ENCODE results near the gene NYNRIN.
A peak's percentile ranks its signal among the peaks of the same experiment; 100 is the strongest.

The NYNRIN gene

DNA sequence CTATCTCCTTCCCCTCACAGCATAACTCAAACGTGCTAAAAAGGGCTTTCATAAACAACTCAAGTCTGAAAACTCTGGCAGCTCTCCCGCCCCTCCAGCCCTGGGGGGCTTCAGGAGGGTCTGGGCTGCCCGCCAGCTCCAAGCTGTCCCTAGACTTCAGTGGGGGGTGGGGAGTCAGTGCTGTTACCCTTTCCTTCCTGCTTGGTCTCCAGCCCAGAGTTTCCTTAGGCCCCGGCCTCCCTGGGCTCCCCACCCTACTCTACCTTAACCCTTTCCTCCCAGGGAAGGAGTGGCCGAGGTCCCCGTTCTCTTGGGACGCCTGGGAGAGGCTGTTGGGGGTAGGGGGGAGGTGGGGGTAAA is 530 bp upstream of the NYNRIN start:
- peak overlapping the region in 1 of 2 experiments; percentile 51 for H3K4me3 ChIP-seq (ENCODE audit: low read depth in 1 of 2, low read length in 1 of 2)
- TF ChIP-seq, protein P1, sequence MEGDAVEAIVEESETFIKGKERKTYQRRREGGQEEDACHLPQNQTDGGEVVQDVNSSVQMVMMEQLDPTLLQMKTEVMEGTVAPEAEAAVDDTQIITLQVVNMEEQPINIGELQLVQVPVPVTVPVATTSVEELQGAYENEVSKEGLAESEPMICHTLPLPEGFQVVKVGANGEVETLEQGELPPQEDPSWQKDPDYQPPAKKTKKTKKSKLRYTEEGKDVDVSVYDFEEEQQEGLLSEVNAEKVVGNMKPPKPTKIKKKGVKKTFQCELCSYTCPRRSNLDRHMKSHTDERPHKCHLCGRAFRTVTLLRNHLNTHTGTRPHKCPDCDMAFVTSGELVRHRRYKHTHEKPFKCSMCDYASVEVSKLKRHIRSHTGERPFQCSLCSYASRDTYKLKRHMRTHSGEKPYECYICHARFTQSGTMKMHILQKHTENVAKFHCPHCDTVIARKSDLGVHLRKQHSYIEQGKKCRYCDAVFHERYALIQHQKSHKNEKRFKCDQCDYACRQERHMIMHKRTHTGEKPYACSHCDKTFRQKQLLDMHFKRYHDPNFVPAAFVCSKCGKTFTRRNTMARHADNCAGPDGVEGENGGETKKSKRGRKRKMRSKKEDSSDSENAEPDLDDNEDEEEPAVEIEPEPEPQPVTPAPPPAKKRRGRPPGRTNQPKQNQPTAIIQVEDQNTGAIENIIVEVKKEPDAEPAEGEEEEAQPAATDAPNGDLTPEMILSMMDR (IDR thresholded peaks at IDR 0.05) = no peak
- no peaks in the 10 kb centered on the region for H3K9me3 ChIP-seq
- peaks cover 6 to 13% of the 10 kb centered on the region in 2 experiments for H3K4me1 ChIP-seq (ENCODE audit: control insufficient read depth in 1 of 2, insufficient read depth in 1 of 2, low read depth in 1 of 2, low read length in 1 of 2)
- H3K27me3 ChIP-seq = peaks cover 21% of the 10 kb centered on the region
- no peak overlapping the region for H3K27ac ChIP-seq
- H3K36me3 ChIP-seq = no peaks in the 10 kb centered on the region

DNA sequence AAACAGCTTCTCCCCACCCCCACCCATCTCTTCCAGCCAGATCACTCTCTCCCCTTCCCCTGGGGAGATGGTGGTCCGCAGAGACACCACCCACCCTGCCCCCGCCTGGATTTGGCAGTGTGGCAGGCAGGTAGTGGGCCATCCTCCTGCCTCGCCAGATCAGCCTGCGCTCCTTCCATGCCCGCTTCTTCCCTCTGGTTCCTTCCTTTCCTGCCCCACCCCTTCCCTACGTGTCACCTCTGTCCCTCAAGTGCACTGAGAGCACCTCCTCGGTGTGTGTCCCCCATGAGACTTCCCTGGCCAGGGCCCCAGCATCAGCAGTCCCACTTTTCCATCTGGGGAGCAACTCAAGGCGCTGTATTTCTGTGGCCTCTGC is 632 bp downstream of the NYNRIN start:
- H3K4me3 ChIP-seq (ENCODE audit: low read depth in 1 of 2, low read length in 1 of 2) = peak overlapping the region; percentile 22 to 51

DNA sequence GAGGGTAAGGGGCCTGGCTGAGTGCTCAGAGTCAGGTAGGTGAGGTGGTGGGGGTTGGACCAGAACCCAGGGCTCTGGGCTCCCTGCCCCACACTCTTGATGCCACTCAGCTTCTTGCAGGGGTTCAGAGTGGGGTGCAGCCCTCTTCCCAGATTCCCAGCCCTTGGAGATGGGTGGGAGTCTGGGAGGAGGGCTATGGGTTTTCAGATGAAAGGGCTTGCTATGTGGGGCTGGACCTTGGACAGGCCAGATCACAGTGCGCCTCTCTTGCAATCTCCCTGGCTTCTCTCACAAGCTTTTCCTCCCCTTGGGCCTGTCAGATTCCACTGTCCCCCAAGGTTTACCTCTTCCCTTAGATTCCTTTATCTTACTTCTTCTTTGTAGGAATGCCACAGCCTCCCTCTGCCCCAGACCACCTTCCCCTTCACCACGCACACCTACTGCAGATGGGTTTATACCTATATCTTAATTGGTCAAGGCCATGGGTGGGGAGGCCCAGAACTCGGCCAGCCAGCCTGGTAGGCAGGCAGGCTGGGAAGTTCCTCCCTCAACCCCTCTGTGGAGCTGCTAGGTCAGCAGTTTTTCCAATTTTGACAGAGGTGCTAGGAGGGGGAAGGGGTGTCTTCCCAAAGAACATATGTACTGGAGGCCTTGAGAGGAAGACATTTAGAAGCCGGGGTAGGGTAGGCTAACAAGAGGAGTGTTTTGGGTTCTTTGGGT is 1.4 kb downstream of the NYNRIN start:
- no peak overlapping the region for H3K4me3 ChIP-seq (ENCODE audit: low read depth in 1 of 2, low read length in 1 of 2)
- peaks cover 6 to 13% of the 10 kb centered on the region in 2 experiments for H3K4me1 ChIP-seq (ENCODE audit: control insufficient read depth in 1 of 2, insufficient read depth in 1 of 2, low read depth in 1 of 2, low read length in 1 of 2)
- H3K36me3 ChIP-seq = no peaks in the 10 kb centered on the region
- no peak overlapping the region for H3K27ac ChIP-seq
- peaks cover 21% of the 10 kb centered on the region for H3K27me3 ChIP-seq
- no peaks in the 10 kb centered on the region for H3K9me3 ChIP-seq
- TF ChIP-seq, protein P1 (IDR thresholded peaks at IDR 0.05) = no peak

More for the DNA sequence above, 632 bp downstream of the NYNRIN start:
- Histone ChIP-seq H3K27me3 (peaks cover 21% of the 10 kb centered on the region), H3K27ac (no peak overlapping the region), H3K36me3 (no peaks in the 10 kb centered on the region), H3K4me1 (ENCODE audit: control insufficient read depth in 1 of 2, insufficient read depth in 1 of 2, low read depth in 1 of 2, low read length in 1 of 2) (peaks cover 6 to 13% of the 10 kb centered on the region in 2 experiments), H3K9me3 (no peaks in the 10 kb centered on the region)
- TF ChIP-seq, protein P1 (IDR thresholded peaks at IDR 0.05) = no peak

DNA sequence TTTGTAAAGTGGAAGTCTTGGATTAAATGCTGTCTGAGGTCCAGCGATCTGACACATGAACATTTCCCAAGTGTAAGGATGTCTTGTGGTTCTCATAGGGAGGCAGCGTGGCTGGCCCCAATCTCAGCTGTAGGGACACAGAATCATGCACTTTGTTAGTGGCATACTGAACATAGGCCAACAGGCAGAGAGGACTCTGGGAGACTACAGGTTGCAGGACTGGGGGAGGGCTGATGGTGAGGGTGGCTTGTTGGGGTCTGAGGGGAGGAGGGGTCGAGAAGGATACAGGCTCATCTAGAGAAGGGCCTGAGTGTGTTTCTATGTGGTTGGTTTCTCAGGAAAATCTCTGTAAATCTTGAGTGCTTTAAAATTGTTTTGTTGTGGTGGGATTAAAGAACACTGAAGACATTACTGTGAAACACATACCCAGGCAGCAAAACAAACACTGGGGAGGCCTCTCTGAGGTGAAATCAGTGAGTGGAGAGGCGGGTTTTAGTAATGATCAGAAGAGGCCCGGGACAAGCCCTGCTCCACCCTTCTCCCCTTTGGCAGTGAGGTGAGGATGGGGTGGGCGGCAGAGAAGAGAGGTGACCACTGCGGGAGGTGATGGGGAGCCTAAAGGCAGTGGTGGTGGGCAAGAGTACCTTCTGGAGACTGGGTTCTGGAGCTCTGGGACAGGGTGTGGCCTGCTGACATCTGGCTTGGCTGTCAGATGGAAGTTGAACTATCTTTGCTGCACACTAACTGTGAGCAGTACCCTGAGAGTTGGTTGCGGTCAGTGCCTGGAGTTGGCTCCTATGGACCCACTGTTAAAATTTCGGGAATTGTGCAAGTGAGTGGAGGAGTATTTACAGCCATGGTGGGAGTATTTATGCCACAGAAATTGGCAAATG is 3.3 kb downstream of the NYNRIN start:
- Histone ChIP-seq H3K9me3 (no peaks in the 10 kb centered on the region), H3K4me3 (ENCODE audit: low read depth in 1 of 2, low read length in 1 of 2) (no peak overlapping the region), H3K27ac (no peak overlapping the region), H3K36me3 (no peaks in the 10 kb centered on the region), H3K4me1 (ENCODE audit: control insufficient read depth in 1 of 2, insufficient read depth in 1 of 2, low read depth in 1 of 2, low read length in 1 of 2) (peaks cover 6 to 13% of the 10 kb centered on the region in 2 experiments), H3K27me3 (peaks cover 21% of the 10 kb centered on the region)
- TF ChIP-seq, protein P1 (IDR thresholded peaks at IDR 0.05) = no peak

DNA sequence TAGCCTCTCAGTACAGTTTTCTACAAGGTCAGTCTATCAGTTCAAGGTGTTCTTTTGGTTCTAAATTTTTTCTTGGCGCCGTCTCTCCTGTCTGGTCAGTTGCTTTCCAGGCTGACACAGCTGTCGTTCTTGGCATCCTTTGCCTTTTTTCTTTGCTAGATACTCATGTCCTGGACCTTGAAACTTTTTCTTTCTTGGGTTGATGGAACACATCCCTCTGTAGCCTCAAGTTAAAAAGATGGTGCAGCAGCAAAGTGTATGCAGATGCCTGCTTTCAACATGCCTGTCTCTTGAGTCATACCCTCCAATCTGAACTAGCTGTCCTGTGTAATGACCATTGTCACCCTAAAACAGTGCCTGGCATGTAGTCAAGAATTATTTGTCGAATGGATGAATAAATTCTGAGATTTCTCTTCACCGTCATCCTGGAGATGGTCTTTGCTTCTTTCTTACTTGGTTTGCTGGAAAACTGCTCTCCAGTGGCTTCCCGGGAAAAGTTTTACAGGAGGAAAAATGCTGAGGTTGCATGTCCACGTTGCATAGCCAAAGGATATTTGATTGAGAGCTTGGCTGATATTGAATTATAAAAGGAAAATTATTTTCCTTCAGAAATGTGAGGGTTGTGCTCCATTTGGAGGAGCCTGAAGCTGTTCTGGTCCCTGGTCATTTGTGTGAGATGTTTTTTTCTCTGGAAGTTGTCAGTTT is 4.6 kb downstream of the NYNRIN start:
- Histone ChIP-seq H3K36me3 (no peaks in the 10 kb centered on the region), H3K4me3 (ENCODE audit: low read depth in 1 of 2, low read length in 1 of 2) (no peak overlapping the region), H3K4me1 (ENCODE audit: control insufficient read depth in 1 of 2, insufficient read depth in 1 of 2, low read depth in 1 of 2, low read length in 1 of 2) (peaks cover 6 to 13% of the 10 kb centered on the region in 2 experiments), H3K9me3 (no peaks in the 10 kb centered on the region), H3K27ac (no peak overlapping the region), H3K27me3 (peaks cover 16% of the 10 kb centered on the region)
- TF ChIP-seq, protein P1 (IDR thresholded peaks at IDR 0.05) = no peak
